DLD1 (cell line): ENCODE measurements around the gene PRH1.

ENCODE experiments used
- in situ Hi-C: cut with HindIII; loops from 2 replicates; pipeline ENCODE4 v1.10.0; 2017; ENCODE audit warnings: low sequenced_read_pairs

PRH1 gene

GRCh38 chr12:10884086-10884725, at the start of gene PRH1:
TSS of gene PRH1 (minus strand) at chr12:10884255. CDS start at chr12:10884217, 38 bp downstream.
- in situ Hi-C loops, result no loop called here

- in situ Hi-C loops, result no loop called here
Observed at GRCh38 chr12:10928746-10929286, 44.8 kb upstream of the PRH1 start, which contains the start of gene PRH2. TSS of gene PRH2 (plus strand) at chr12:10929236. CDS start at chr12:10929274, 38 bp downstream.

GRCh38 chr12:10926269-10926668, 42.2 kb upstream of the PRH1 start:
- in situ Hi-C loops, result no loop called here

- in situ Hi-C loops, result no loop called here
Observed at GRCh38 chr12:10919809-10920208, 35.8 kb upstream of the PRH1 start.

GRCh38 chr12:10910380-10910779, 26.3 kb upstream of the PRH1 start:
- in situ Hi-C loops, result no loop called here

GRCh38 chr12:10909462-10909861, 25.4 kb upstream of the PRH1 start, which contains the start of gene TAS2R13:
TSS of gene TAS2R13 (minus strand) at chr12:10909562. CDS start at chr12:10909298, 264 bp downstream.
- in situ Hi-C loops, result no loop called here

GRCh38 chr12:10904686-10905085, 20.6 kb upstream of the PRH1 start:
- in situ Hi-C loops, result no loop called here

- in situ Hi-C loops, result no loop called here
Observed at GRCh38 chr12:10901427-10901826, 17.4 kb upstream of the PRH1 start.

- in situ Hi-C loops, result no loop called here
Observed at GRCh38 chr12:10900972-10901371, 16.9 kb upstream of the PRH1 start.

- in situ Hi-C loops, result no loop called here
Observed at GRCh38 chr12:10900530-10900929, 16.5 kb upstream of the PRH1 start.

- in situ Hi-C loops, result no loop called here
Observed at GRCh38 chr12:10896854-10897253, 12.8 kb upstream of the PRH1 start.

GRCh38 chr12:10891937-10892336, 7.9 kb upstream of the PRH1 start:
- in situ Hi-C loops, result no loop called here

- in situ Hi-C loops, result no loop called here
Observed at GRCh38 chr12:10889226-10889625, 5.2 kb upstream of the PRH1 start.

- in situ Hi-C loops, result no loop called here
Observed at GRCh38 chr12:10873378-10873777, 10.7 kb downstream of the PRH1 start.

- in situ Hi-C loops, result no loop called here
Observed at GRCh38 chr12:10867381-10867780, 16.7 kb downstream of the PRH1 start.

- in situ Hi-C loops, result no loop called here
Observed at GRCh38 chr12:10863512-10864218, 20.4 kb downstream of the PRH1 start.

- in situ Hi-C loops, result no loop called here
Observed at GRCh38 chr12:10861366-10861765, 22.7 kb downstream of the PRH1 start.

GRCh38 chr12:10855807-10856206, 28.2 kb downstream of the PRH1 start:
- in situ Hi-C loops, result no loop called here

- in situ Hi-C loops, result no loop called here
Observed at GRCh38 chr12:10853776-10854175, 30.3 kb downstream of the PRH1 start.

GRCh38 chr12:10851243-10851858, 32.7 kb downstream of the PRH1 start:
- in situ Hi-C loops, result no loop called here

GRCh38 chr12:10849425-10849878, 34.6 kb downstream of the PRH1 start, which contains the start of gene PRR4:
TSS of gene PRR4 (minus strand) at chr12:10849475. CDS start at chr12:10849437, 38 bp downstream.
- in situ Hi-C loops, result no loop called here
